ENCODE measurements around the gene CPSF4L.

CPSF4L gene

DNA sequence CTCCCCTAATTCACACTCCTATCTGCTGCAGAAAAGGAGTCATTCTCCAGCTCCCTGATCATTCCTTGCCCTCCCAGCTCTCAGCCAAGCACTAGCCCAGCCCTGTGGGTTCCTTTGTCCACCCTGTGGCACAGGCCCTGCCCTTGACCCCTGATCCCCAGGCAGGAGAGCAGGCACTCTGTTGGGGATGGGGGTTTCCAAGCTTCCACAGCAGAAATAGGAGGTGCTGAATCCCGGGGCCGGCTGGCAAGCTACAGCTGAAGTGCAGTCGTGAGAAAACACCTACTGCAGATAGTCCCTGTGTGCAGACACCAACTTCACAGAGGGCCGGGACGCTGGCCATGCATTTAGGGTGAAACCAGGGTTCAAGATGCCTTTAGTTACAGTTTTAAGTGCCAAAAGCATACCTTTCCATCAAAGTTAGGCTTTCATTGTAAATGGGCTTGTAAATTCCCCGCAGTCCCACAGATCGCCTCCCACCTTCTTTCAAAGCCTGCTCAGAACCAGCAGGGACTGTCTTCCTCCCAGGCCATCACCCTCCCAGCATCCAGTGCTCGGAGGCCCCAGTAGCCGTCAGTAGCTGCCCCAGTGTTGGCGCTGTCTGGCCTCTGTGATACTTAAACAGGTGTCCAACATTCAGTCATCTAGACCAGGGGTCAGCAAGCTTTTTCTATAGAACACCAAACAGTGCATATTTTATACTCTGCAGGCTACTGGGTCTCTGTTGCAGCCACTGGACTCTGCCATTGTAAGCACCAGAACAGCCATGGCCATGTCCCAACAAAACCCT is 10.6 kb downstream of the CPSF4L start:
- H3K4me3 ChIP-seq (ENCODE audit: low read depth, low read length): no peak overlapping the region
- no peak for DNase-seq (ENCODE audit: low read depth)
- TF ChIP-seq MYC (IDR thresholded peaks at IDR 0.05; ENCODE audit: low read depth, low read length): no peak
- TF ChIP-seq POLR2A (IDR thresholded peaks at IDR 0.05; ENCODE audit: extremely low read depth, insufficient read length): no peak
- TF ChIP-seq CTCF (IDR thresholded peaks at IDR 0.05; ENCODE audit: low read depth, low read length): no peak
- no peak for TF ChIP-seq MAX (IDR thresholded peaks at IDR 0.05; ENCODE audit: low read depth, low read length)

- no peak for DNase-seq (ENCODE audit: low read depth)
- no peak overlapping the region for H3K4me3 ChIP-seq (ENCODE audit: low read depth, low read length)
- TF ChIP-seq CTCF (IDR thresholded peaks at IDR 0.05; ENCODE audit: low read depth, low read length): no peak
- no peak for TF ChIP-seq MYC (IDR thresholded peaks at IDR 0.05; ENCODE audit: low read depth, low read length)
- no peak for TF ChIP-seq MAX (IDR thresholded peaks at IDR 0.05; ENCODE audit: low read depth, low read length)
- TF ChIP-seq POLR2A (IDR thresholded peaks at IDR 0.05; ENCODE audit: extremely low read depth, insufficient read length): no peak
These were observed 12.0 kb downstream of the CPSF4L start for GRCh38 chr17:73249700-73250099.

DNA sequence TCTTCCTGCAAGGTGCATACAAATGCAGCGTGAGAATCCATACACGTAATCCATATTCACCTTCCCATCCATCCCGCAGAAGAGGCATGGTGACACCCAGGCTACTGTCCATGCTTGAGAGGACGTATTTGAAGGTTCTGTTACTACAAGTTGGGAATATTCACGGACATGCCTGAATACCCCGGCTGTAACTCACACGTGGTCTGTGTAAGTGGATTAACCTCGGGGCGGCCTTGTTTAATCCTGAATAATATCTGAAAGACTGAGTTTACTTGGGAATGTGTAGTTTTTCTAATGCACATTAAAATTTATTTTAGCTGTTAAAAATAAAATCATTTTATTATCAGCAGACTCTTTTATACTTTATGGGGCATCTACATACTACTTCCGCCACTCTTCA is 13.1 kb downstream of the CPSF4L start:
- no peak for TF ChIP-seq MYC (IDR thresholded peaks at IDR 0.05; ENCODE audit: low read depth, low read length)
- TF ChIP-seq POLR2A (IDR thresholded peaks at IDR 0.05; ENCODE audit: extremely low read depth, insufficient read length): no peak
- no peak for TF ChIP-seq CTCF (IDR thresholded peaks at IDR 0.05; ENCODE audit: low read depth, low read length)
- no peak for TF ChIP-seq MAX (IDR thresholded peaks at IDR 0.05; ENCODE audit: low read depth, low read length)
- DNase-seq (ENCODE audit: low read depth): no peak
- no peak overlapping the region for H3K4me3 ChIP-seq (ENCODE audit: low read depth, low read length)

- no peak for DNase-seq (ENCODE audit: low read depth)
- no peak for TF ChIP-seq CTCF (IDR thresholded peaks at IDR 0.05; ENCODE audit: low read depth, low read length)
- no peak for TF ChIP-seq MYC (IDR thresholded peaks at IDR 0.05; ENCODE audit: low read depth, low read length)
- no peak for TF ChIP-seq POLR2A (IDR thresholded peaks at IDR 0.05; ENCODE audit: extremely low read depth, insufficient read length)
- TF ChIP-seq MAX (IDR thresholded peaks at IDR 0.05; ENCODE audit: low read depth, low read length): no peak
- H3K4me3 ChIP-seq (ENCODE audit: low read depth, low read length): no peak overlapping the region
These were observed 14.0 kb downstream of the CPSF4L start for GRCh38 chr17:73247726-73248125.

DNA sequence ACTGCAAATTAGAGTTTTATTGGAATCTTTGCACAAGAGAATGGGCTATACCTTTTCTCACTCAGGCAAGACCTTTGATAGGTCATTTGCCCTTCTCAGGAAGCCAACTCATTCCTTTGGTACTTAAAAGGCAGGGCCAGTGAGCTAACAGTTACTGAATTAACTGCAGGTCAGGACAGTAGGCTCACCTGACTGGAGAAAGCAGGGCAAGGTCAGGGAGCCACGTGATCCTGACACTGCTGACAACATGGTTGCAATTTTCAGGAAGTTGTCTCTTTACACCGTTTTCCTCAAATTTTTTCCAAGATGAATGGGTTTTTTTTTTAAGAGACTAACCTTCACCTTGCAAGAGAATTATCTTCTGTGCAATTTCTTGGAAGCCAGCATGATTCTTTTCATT is 21.1 kb downstream of the CPSF4L start:
- no peak for TF ChIP-seq POLR2A (IDR thresholded peaks at IDR 0.05; ENCODE audit: extremely low read depth, insufficient read length)
- no peak for TF ChIP-seq CTCF (IDR thresholded peaks at IDR 0.05; ENCODE audit: low read depth, low read length)
- no peak for TF ChIP-seq MYC (IDR thresholded peaks at IDR 0.05; ENCODE audit: low read depth, low read length)
- no peak for TF ChIP-seq MAX (IDR thresholded peaks at IDR 0.05; ENCODE audit: low read depth, low read length)
- H3K4me3 ChIP-seq (ENCODE audit: low read depth, low read length): no peak overlapping the region
- DNase-seq (ENCODE audit: low read depth): no peak

All from NB4 (cell line).